HTERT RPE-1 (cell line): ENCODE results near the gene ATRIP.

Experiments
- in situ Hi-C: fragments of 300-500 bp; cut with MboI; formaldehyde crosslinking; loops from 4 replicates; pipeline ENCODE4 v1.14.3; 2020; ENCODE audit warnings: low sequenced_read_pairs

Gene ATRIP

GRCh38 chr3:48501196-48501595, 54.7 kb downstream of the ATRIP start:
- in situ Hi-C loops, result no loop called here

GRCh38 chr3:48502121-48502520, 55.6 kb downstream of the ATRIP start:
- in situ Hi-C loops, result no loop called here

GRCh38 chr3:48502728-48503168, 56.2 kb downstream of the ATRIP start:
- in situ Hi-C loops, result no loop called here

GRCh38 chr3:48503401-48504050, 57.0 kb downstream of the ATRIP start:
- in situ Hi-C loops, result no loop called here

GRCh38 chr3:48504051-48504946, 57.8 kb downstream of the ATRIP start, which contains the start of gene SHISA5:
TSS of gene SHISA5 (minus strand) at chr3:48504174. CDS start at chr3:48504094, 80 bp downstream.
- in situ Hi-C loops, result no loop called here

GRCh38 chr3:48505146-48505545, 58.6 kb downstream of the ATRIP start:
- in situ Hi-C loops, result no loop called here

GRCh38 chr3:48505968-48506504, 59.5 kb downstream of the ATRIP start:
- in situ Hi-C loops, result no loop called here

GRCh38 chr3:48507256-48508061, 60.9 kb downstream of the ATRIP start:
- in situ Hi-C loops, result no loop called here

GRCh38 chr3:48511551-48511950, 65.0 kb downstream of the ATRIP start:
- in situ Hi-C loops, result no loop called here

GRCh38 chr3:48514431-48515227, 68.1 kb downstream of the ATRIP start:
- in situ Hi-C loops, result no loop called here
